ENCODE results near the gene PLEKHA6. TPM values are rescaled to one million over a fixed set of nuclear protein-coding genes. Genes with fewer than 3 reads are reported as not detected.

Gene PLEKHA6
- total and polyA plus RNA-seq, 2 of the 4 experiments (the other 2 are of a cell fraction), result 8.2 to 19.9 TPM

- no TSS peak for BruUV-seq (replicated peaks)
- dilution Hi-C loops (cut with HindIII; ENCODE audit: low sequenced_read_pairs, unreplicated experiment) (no loop called here), intact Hi-C loops (cut with micrococcal nuclease) (no loop called here)
These were observed 154.2 kb downstream of the PLEKHA6 start for GRCh38 chr1:204205486-204205885.

More at GRCh38 chr1:204205486-204205885, 154.2 kb downstream of the PLEKHA6 start:
- Histone ChIP-seq H2AK9ac (replicated peaks; ENCODE audit: low read depth, low read length, poor library complexity) (no peak overlapping the region), H3K4me2 (ENCODE audit: low read depth, low read length) (no peak overlapping the region), H3K4ac (ENCODE audit: low read depth, low read length) (no peak overlapping the region), H2BK15ac (ENCODE audit: low read depth, low read length) (no peak overlapping the region), H3K4me1 (ENCODE audit: control insufficient read depth, insufficient read depth, low read length) (peaks cover 3% of the 10 kb centered on the region; the same call in 1 of the 2 replicates), H2BK120ac (ENCODE audit: low read depth, low read length) (no peak overlapping the region), H3K4me3 (ENCODE audit: insufficient read depth, low read depth, low read length) (no peak overlapping the region), H4K20me1 (ENCODE audit: insufficient read depth, low read length) (no peaks in the 10 kb centered on the region), H3K23ac (ENCODE audit: low read depth, low read length) (no peak overlapping the region), H3K27ac (ENCODE audit: insufficient read depth, low read length) (no peak overlapping the region), H4K8ac (ENCODE audit: low read depth in 2 of 2, low read length in 2 of 2) (no peak overlapping the region), H3K18ac (ENCODE audit: low read depth, low read length) (no peak overlapping the region), H3K9ac (ENCODE audit: low read depth, low read length) (no peak overlapping the region), H3K36me3 (ENCODE audit: control insufficient read depth, insufficient read depth, low read length) (no peaks in the 10 kb centered on the region), H4K5ac (ENCODE audit: low read depth, low read length) (no peak overlapping the region), H3K9me3 (ENCODE audit: control insufficient read depth, insufficient read depth, low read length) (no peaks in the 10 kb centered on the region), H2AFZ (replicated peaks; ENCODE audit: low read length, poor library complexity) (no peak overlapping the region), H4K91ac (ENCODE audit: insufficient read depth, low read depth, low read length) (no peak overlapping the region), H3K9me1 (ENCODE audit: insufficient read depth, low read length) (peaks cover 16% of the 10 kb centered on the region; the same call in 1 of the 2 replicates), H3K27me3 (ENCODE audit: control insufficient read depth, insufficient read depth, low read length) (no peaks in the 10 kb centered on the region), H3K14ac (replicated peaks; ENCODE audit: low read depth, low read length) (no peak overlapping the region), H2BK5ac (ENCODE audit: low read depth, low read length, poor library complexity, severe bottlenecking) (no peak overlapping the region), H3K79me1 (ENCODE audit: low read depth in 1 of 2, low read length in 2 of 2) (no peaks in the 10 kb centered on the region), H3K56ac (ENCODE audit: extremely low read depth, insufficient read depth, low read length) (no peak overlapping the region), H2BK20ac (ENCODE audit: low read depth, low read length) (no peak overlapping the region), H2AK5ac (ENCODE audit: low read depth, low read length) (no peak overlapping the region)
- in situ Hi-C loops (cut with MboI; ENCODE audit: low sequenced_read_pairs), result loop anchor here (5.0 kb wide), 1 partner anchor 38 kb away; the partner anchor contains the start of gene REN
- ATAC-seq (ENCODE audit: low read depth) (no peak), DNase-seq (no peak)
- ChIA-PET CTCF (interaction anchor here (2.1 to 3.0 kb wide), 4 partner anchors 37 to 157 kb away, joined by 9 to 32 read pairs (median 18); partner anchors contain the start of genes PLEKHA6 and REN), POLR2A (ENCODE audit: unreplicated experiment) (no interaction called here)
- TF ChIP-seq RFX5 (IDR thresholded peaks at IDR 0.05; ENCODE audit: low read depth, low read length) (peak; percentile 93), CHD1 (IDR thresholded peaks at IDR 0.05; ENCODE audit: low read depth, low read length) (no peak)

Data from IMR-90 (cell line).